Esophagus muscularis mucosa (tissue), 4 donors: Measurements from ENCODE around the gene BTG4. TPM values are rescaled to one million over a fixed set of nuclear protein-coding genes. Genes with fewer than 3 reads are reported as not detected.

ENCODE experiments used
- DNase-seq: peaks from one replicate; pipeline ENCODE4 v3.0.0-alpha.2; 2017; ENCODE audit errors: extremely low spot score
- H3K27ac ChIP-seq, 4 donors: fragments of 200-600 bp; sonication (generic); replicated peaks in 1 of 4; 1 replicate in 3 of 4; 2 replicates in 1 of 4; pipeline ENCODE4 v1.5.1; 2016 to 2019; ENCODE audit warnings: mild to moderate bottlenecking in 1 of 4
- H3K27me3 ChIP-seq, 4 donors: fragments of 200-600 bp; sonication (generic); one replicate each; pipeline versions ENCODE4 v1.5.1 to v1.6.0; 2016 to 2019
- H3K36me3 ChIP-seq, 4 donors: fragments of 200-600 bp; sonication (generic); one replicate each; pipeline ENCODE4 v1.5.1; 2016 to 2019
- H3K4me1 ChIP-seq, 4 donors: fragments of 200-600 bp; sonication (generic); one replicate each; pipeline ENCODE4 v1.5.1; 2016 to 2019
- H3K4me3 ChIP-seq, 4 donors: fragments of 200-600 bp; sonication (generic); 1 replicate in 2 of 4; 2 replicates in 2 of 4; pipeline ENCODE4 v1.5.1; 2016 to 2019; ENCODE audit warnings: mild to moderate bottlenecking in 4 of 4, moderate library complexity in 1 of 4
- H3K9me3 ChIP-seq, 4 donors: fragments of 200-600 bp; sonication (generic); 1 replicate in 3 of 4; 2 replicates in 1 of 4; pipeline ENCODE4 v1.5.1; 2016 to 2019
- EP300 ChIP-seq: sonication (generic); formaldehyde crosslinking; IDR thresholded peaks from one replicate; pipeline ENCODE4 v1.6.1; 2017; ENCODE audit warnings: antibody characterized with exemption
- POLR2A ChIP-seq: fragments of 450-650 bp; IDR thresholded peaks from one replicate; pipeline ENCODE4 v1.6.1; 2017; ENCODE audit warnings: antibody characterized with exemption, moderate library complexity, mild to moderate bottlenecking, low read depth
- POLR2AphosphoS5 ChIP-seq, 2 donors: sonication (generic); formaldehyde crosslinking; IDR thresholded peaks; one replicate each; pipeline ENCODE4 v1.6.1; 2017; ENCODE audit warnings: antibody characterized with exemption in 2 of 2
- WGBS: methylation state at CpG from one replicate; pipeline ENCODE4 v1.1.5; 2018; 5-methylcytosine and 5-hydroxymethylcytosine counted together
- intact Hi-C: fragments of 100-400 bp; cut with DNase I; formaldehyde crosslinking; loops from one replicate; pipeline ENCODE4 v1.15.1; 2023
- total RNA-seq, 4 donors: library from RNA; depleted of rRNA; stranded (reverse); fragments of >200 nt; gene quantifications; one replicate each; pipeline versions ENCODE4 v1.1.0 to v1.2.1, GENCODE V29; 2016
- TF ChIP-seq, protein P1 (sequence below), 3 experiments: fragments of 200-600 bp in 2 of 3; fragments of 450-650 bp in 1 of 3; sonication (generic) in 2 of 3; IDR thresholded peaks; one replicate each; pipeline ENCODE4 v1.5.1; 2017 to 2019; ENCODE audit warnings: antibody characterized with exemption in 3 of 3, mild to moderate bottlenecking in 2 of 3, moderate library complexity in 1 of 3

The BTG4 gene
- total RNA-seq, 4 donors from 2014 or later = not detected

DNA sequence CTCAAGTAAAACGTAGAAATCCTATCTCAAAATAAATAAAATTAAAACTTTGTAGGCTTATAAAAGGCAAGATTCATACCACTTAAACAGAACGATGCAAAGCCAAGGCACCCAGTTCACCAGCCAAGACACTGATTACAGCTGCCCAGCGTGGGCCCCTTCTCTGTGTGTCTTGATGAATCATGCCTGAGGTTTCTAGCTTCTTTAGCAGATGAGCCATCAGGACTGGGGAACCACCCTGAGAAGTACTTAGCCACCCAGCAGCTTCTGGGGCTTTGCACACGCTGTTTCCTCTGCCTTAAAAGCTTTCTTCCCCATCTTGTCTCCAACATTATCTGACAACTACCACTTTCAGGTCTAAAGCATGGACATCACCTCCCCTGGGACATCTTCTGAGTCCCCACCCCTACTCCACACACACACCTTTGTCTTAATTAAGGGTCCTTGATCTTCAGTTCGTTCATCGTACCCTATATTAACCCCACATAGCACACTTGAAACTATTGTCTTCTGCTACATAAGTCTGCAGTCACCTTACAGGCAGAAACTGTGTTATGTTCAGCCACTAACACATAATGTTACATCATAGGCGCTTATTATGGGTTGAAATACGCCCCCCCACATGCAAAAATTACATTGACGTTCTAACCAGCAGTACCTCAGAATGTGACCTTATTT is 19.6 kb upstream of the BTG4 start:
- Histone ChIP-seq H3K4me1 (no peaks in the 10 kb centered on the region), H3K4me3 (no peak overlapping the region), H3K27ac (no peak overlapping the region), H3K27me3 (no peaks in the 10 kb centered on the region), H3K36me3 (no peaks in the 10 kb centered on the region), H3K9me3 (no peaks in the 10 kb centered on the region)
- 70% methylated on average over 9 of the region's 9 CpGs for WGBS
- intact Hi-C loops = no loop called here
- DNase-seq = no peak
- TF ChIP-seq EP300 (no peak), POLR2AphosphoS5 (IDR thresholded peaks at IDR 0.05) (no peak), POLR2A (no peak)
- TF ChIP-seq, protein P1, sequence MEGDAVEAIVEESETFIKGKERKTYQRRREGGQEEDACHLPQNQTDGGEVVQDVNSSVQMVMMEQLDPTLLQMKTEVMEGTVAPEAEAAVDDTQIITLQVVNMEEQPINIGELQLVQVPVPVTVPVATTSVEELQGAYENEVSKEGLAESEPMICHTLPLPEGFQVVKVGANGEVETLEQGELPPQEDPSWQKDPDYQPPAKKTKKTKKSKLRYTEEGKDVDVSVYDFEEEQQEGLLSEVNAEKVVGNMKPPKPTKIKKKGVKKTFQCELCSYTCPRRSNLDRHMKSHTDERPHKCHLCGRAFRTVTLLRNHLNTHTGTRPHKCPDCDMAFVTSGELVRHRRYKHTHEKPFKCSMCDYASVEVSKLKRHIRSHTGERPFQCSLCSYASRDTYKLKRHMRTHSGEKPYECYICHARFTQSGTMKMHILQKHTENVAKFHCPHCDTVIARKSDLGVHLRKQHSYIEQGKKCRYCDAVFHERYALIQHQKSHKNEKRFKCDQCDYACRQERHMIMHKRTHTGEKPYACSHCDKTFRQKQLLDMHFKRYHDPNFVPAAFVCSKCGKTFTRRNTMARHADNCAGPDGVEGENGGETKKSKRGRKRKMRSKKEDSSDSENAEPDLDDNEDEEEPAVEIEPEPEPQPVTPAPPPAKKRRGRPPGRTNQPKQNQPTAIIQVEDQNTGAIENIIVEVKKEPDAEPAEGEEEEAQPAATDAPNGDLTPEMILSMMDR (IDR thresholded peaks at IDR 0.05) = no peak

DNA sequence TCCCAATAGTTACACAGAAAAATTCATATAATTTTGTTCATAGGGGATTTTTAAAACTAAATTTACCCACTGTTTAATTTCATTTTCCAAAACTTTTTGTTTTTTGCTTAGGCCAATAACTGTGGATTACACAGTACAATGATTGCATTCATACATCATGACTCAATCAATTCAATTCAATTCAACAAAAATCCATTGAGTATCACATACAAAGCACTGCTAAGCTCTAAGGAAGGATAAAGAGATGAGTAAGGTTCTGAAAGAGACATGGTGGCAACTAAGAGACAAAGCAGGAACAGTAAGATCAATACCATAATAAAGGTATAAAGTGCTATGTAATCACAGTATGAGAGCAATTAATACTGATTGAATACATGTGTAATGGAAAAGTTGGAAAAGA is 18.9 kb upstream of the BTG4 start:
- DNase-seq = no peak
- Histone ChIP-seq H3K4me3 (no peak overlapping the region), H3K4me1 (no peaks in the 10 kb centered on the region), H3K27ac (no peak overlapping the region), H3K27me3 (no peaks in the 10 kb centered on the region), H3K36me3 (no peaks in the 10 kb centered on the region), H3K9me3 (no peaks in the 10 kb centered on the region)
- no peak for TF ChIP-seq POLR2AphosphoS5 (IDR thresholded peaks at IDR 0.05)
- TF ChIP-seq POLR2A = no peak
- TF ChIP-seq EP300 = no peak
- TF ChIP-seq, protein P1 (IDR thresholded peaks at IDR 0.05) = no peak
- intact Hi-C loops = no loop called here

DNA sequence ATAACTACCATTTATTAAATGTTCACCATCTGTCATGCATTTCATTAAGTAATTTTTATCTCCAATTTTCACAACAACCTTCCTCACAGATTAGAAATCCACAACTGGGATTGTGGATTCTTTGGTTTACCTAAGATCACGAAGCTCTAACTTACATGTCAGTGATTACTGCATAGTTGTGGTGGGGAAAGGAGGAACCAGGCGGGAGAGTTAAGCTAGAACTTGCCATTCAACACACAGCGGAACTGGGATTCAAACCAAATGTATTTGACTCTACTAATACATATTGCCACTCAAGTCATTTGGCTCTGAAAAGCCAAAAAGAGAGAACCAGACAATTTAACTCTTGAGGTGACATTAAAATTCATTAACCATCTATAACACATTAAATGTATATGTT is 17.9 kb upstream of the BTG4 start:
- 69% methylated on average over 3 of the region's 3 CpGs for WGBS
- Histone ChIP-seq H3K4me3 (no peak overlapping the region), H3K4me1 (no peaks in the 10 kb centered on the region), H3K27ac (no peak overlapping the region), H3K9me3 (no peaks in the 10 kb centered on the region), H3K27me3 (no peaks in the 10 kb centered on the region), H3K36me3 (no peaks in the 10 kb centered on the region)
- DNase-seq = no peak
- intact Hi-C loops = no loop called here
- TF ChIP-seq EP300 (no peak), POLR2A (no peak), POLR2AphosphoS5 (IDR thresholded peaks at IDR 0.05) (no peak)
- TF ChIP-seq, protein P1 (IDR thresholded peaks at IDR 0.05) = no peak

DNA sequence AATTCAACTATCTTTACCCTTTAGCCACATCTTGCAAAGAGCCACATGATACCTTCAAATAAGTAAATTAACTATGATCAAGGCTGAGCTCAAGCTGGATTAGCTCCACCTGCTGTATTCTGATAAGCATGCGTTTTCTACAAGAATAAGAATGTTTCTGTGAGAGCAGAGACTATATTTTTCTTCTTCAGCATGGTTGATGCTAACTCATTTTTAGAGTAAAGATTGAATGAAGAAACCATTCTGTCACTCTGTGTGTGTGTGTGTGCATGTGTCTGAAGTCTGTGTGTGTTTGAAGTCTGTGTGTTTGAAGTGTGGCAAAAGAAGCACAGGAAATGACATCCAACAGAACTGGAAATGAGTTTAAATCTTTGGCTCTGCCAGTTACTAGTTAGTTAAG is 16.4 kb upstream of the BTG4 start:
- WGBS = 63% methylated on average over 1 of the region's 1 CpG

More for the DNA sequence above, 16.4 kb upstream of the BTG4 start:
- H3K36me3 ChIP-seq = no peaks in the 10 kb centered on the region
- DNase-seq = no peak
- no peak for TF ChIP-seq POLR2AphosphoS5 (IDR thresholded peaks at IDR 0.05)
- TF ChIP-seq POLR2A = no peak
- TF ChIP-seq, protein P1 (IDR thresholded peaks at IDR 0.05) = no peak
- H3K27ac ChIP-seq = no peak overlapping the region
- H3K4me3 ChIP-seq = no peak overlapping the region
- no peaks in the 10 kb centered on the region for H3K9me3 ChIP-seq
- H3K27me3 ChIP-seq = no peaks in the 10 kb centered on the region
- no peaks in the 10 kb centered on the region for H3K4me1 ChIP-seq
- intact Hi-C loops = no loop called here
